ENCODE measurements around the gene UCN2. TPM values are rescaled to one million over a fixed set of nuclear protein-coding genes. Genes with fewer than 3 reads are reported as not detected.

Gene UCN2
- total and polyA plus RNA-seq, 9 of the 15 experiments (the other 6 are each of a cell fraction or from before 2014, with no cell fraction given): 0.08 to 0.11 TPM; not detected in 7

DNA sequence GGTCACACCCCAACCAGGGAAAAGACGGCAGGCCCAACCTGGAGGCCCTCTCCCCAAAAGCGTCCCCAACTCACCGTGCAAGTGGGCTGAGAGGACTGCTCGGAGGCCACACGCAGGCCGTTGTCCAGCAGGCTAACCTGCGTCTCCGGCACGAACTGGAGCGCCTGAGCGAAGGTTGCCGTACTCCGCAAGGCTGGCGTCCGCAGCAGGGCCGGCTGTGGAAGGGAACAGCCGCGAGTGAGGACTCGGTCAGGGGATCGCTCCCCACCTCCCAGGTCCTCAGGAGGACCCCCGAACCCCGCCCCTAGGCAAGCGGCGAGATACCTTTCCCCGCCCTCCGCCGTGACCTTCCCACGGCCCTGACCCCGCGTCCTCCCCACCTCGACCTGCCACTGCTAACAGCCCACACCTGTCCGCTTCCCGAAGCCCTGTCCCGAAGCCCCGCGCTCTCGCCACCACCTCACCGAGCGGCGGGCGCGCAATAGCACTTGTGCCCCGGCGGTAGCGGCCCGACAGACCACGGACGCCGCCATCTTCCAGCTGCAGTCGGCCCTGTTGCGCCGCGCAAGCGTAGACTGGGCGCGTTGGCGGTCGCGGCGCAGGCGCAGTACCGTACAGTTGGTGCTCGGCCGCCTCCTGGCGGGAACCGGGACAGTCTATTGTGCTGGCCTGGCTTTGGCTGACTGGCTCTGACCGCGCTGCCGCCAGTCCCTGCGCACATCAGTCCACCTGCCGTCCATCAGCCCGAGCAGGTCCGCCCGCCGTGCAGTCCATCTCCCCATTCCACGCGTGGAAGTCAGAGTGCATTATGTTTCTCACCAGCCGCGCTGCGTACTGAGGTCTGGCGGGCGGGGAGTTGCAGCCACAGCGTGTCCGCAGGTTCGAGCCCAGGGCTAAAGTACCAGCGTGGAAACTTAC lies 45.8 kb upstream of the UCN2 start, which contains the start of gene UQCRC1 (continued):
- no peak for TF ChIP-seq PCBP2 (IDR thresholded peaks at IDR 0.05; ENCODE audit: low read depth, low read length, poor library complexity, severe bottlenecking)
- no peak for TF ChIP-seq ZNF76 (CRISPR knock-in tag; IDR thresholded peaks at IDR 0.05; ENCODE audit: borderline replicate concordance)
- TF ChIP-seq ZBTB7A (IDR thresholded peaks at IDR 0.05; ENCODE audit: borderline replicate concordance, control insufficient read depth, low read depth, low read length): no peak
- TF ChIP-seq ZNF124 (CRISPR knock-in tag; IDR thresholded peaks at IDR 0.05): no peak
- TF ChIP-seq, protein P1, sequence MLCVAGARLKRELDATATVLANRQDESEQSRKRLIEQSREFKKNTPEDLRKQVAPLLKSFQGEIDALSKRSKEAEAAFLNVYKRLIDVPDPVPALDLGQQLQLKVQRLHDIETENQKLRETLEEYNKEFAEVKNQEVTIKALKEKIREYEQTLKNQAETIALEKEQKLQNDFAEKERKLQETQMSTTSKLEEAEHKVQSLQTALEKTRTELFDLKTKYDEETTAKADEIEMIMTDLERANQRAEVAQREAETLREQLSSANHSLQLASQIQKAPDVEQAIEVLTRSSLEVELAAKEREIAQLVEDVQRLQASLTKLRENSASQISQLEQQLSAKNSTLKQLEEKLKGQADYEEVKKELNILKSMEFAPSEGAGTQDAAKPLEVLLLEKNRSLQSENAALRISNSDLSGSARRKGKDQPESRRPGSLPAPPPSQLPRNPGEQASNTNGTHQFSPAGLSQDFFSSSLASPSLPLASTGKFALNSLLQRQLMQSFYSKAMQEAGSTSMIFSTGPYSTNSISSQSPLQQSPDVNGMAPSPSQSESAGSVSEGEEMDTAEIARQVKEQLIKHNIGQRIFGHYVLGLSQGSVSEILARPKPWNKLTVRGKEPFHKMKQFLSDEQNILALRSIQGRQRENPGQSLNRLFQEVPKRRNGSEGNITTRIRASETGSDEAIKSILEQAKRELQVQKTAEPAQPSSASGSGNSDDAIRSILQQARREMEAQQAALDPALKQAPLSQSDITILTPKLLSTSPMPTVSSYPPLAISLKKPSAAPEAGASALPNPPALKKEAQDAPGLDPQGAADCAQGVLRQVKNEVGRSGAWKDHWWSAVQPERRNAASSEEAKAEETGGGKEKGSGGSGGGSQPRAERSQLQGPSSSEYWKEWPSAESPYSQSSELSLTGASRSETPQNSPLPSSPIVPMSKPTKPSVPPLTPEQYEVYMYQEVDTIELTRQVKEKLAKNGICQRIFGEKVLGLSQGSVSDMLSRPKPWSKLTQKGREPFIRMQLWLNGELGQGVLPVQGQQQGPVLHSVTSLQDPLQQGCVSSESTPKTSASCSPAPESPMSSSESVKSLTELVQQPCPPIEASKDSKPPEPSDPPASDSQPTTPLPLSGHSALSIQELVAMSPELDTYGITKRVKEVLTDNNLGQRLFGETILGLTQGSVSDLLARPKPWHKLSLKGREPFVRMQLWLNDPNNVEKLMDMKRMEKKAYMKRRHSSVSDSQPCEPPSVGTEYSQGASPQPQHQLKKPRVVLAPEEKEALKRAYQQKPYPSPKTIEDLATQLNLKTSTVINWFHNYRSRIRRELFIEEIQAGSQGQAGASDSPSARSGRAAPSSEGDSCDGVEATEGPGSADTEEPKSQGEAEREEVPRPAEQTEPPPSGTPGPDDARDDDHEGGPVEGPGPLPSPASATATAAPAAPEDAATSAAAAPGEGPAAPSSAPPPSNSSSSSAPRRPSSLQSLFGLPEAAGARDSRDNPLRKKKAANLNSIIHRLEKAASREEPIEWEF (CRISPR knock-in tag; IDR thresholded peaks at IDR 0.05): no peak
- TF ChIP-seq, protein P2, sequence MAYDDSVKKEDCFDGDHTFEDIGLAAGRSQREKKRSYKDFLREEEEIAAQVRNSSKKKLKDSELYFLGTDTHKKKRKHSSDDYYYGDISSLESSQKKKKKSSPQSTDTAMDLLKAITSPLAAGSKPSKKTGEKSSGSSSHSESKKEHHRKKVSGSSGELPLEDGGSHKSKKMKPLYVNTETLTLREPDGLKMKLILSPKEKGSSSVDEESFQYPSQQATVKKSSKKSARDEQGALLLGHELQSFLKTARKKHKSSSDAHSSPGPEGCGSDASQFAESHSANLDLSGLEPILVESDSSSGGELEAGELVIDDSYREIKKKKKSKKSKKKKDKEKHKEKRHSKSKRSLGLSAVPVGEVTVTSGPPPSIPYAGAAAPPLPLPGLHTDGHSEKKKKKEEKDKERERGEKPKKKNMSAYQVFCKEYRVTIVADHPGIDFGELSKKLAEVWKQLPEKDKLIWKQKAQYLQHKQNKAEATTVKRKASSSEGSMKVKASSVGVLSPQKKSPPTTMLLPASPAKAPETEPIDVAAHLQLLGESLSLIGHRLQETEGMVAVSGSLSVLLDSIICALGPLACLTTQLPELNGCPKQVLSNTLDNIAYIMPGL (CRISPR knock-in tag; IDR thresholded peaks at IDR 0.05): no peak
- TF ChIP-seq C11orf30 (IDR thresholded peaks at IDR 0.05; ENCODE audit: low read depth): peak; percentile 92
- TF ChIP-seq FOXA3 (CRISPR knock-in tag; conservative IDR thresholded peaks at IDR 0.05 in 1 of 2, IDR thresholded peaks at IDR 0.05 in 1 of 2): no peak
- TF ChIP-seq, protein P3, sequence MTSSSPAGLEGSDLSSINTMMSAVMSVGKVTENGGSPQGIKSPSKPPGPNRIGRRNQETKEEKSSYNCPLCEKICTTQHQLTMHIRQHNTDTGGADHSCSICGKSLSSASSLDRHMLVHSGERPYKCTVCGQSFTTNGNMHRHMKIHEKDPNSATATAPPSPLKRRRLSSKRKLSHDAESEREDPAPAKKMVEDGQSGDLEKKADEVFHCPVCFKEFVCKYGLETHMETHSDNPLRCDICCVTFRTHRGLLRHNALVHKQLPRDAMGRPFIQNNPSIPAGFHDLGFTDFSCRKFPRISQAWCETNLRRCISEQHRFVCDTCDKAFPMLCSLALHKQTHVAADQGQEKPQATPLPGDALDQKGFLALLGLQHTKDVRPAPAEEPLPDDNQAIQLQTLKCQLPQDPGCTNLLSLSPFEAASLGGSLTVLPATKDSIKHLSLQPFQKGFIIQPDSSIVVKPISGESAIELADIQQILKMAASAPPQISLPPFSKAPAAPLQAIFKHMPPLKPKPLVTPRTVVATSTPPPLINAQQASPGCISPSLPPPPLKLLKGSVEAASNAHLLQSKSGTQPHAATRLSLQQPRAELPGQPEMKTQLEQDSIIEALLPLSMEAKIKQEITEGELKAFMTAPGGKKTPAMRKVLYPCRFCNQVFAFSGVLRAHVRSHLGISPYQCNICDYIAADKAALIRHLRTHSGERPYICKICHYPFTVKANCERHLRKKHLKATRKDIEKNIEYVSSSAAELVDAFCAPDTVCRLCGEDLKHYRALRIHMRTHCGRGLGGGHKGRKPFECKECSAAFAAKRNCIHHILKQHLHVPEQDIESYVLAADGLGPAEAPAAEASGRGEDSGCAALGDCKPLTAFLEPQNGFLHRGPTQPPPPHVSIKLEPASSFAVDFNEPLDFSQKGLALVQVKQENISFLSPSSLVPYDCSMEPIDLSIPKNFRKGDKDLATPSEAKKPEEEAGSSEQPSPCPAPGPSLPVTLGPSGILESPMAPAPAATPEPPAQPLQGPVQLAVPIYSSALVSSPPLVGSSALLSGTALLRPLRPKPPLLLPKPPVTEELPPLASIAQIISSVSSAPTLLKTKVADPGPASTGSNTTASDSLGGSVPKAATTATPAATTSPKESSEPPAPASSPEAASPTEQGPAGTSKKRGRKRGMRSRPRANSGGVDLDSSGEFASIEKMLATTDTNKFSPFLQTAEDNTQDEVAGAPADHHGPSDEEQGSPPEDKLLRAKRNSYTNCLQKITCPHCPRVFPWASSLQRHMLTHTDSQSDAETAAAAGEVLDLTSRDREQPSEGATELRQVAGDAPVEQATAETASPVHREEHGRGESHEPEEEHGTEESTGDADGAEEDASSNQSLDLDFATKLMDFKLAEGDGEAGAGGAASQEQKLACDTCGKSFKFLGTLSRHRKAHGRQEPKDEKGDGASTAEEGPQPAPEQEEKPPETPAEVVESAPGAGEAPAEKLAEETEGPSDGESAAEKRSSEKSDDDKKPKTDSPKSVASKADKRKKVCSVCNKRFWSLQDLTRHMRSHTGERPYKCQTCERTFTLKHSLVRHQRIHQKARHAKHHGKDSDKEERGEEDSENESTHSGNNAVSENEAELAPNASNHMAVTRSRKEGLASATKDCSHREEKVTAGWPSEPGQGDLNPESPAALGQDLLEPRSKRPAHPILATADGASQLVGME (CRISPR knock-in tag; IDR thresholded peaks at IDR 0.05): no peak
- no peak for TF ChIP-seq MYNN (IDR thresholded peaks at IDR 0.05)
- no peak for TF ChIP-seq MYNN (CRISPR knock-in tag; IDR thresholded peaks at IDR 0.05)
- TF ChIP-seq SOX6 (IDR thresholded peaks at IDR 0.05): 0 out of 2 replicates have a peak, but pooled peaks have one; percentile 19
- no peak for TF ChIP-seq DACH1 (IDR thresholded peaks at IDR 0.05; ENCODE audit: partially characterized antibody)
- TF ChIP-seq DDX20 (tag; IDR thresholded peaks at IDR 0.05; ENCODE audit: low read depth): no peak

Data from K562 (cell line).